K562 (cell line): Measurements from ENCODE around the gene ZNF597. TPM values are rescaled to one million over a fixed set of nuclear protein-coding genes. Genes with fewer than 3 reads are reported as not detected.

Experiments used
- ATAC-seq: fragments of 200-7000 bp; cut with Tn5 transposase; 3 replicates; pipeline ENCODE4 v1.9.1; 2020; ENCODE audit warnings: moderate library complexity
- BruUV-seq: library from RNA; stranded (reverse); fragments of 400-500 nt; replicated peaks from 2 replicates; lab custom pipeline; 2021; lab: Mats Ljungman, UMichigan
- CTCF ChIA-PET: fragments of 300-600 bp; formaldehyde crosslinking; extraction: SDS; loops from one replicate; lab custom pipeline; 2021; ENCODE audit warnings: low intra/inter-chr PET ratio; lab: Yijun Ruan, JAX
- POLR2A ChIA-PET: fragments of 300-600, 350-650 bp; sonication (Branson Sonifier 250); formaldehyde crosslinking; extraction: SDS; loops from one replicate; lab custom pipeline; 2021; ENCODE audit warnings: antibody characterized with exemption, inconsistent platforms; lab: Yijun Ruan, JAX
- DNase-seq, 4 experiments: peaks; one replicate each; pipeline versions ENCODE4 v3.0.0 to v3.0.0-alpha.2; 2011 to 2018; ENCODE audit warnings: low spot score in 3 of 4, mixed read lengths in 3 of 4; ENCODE audit errors: extremely low read depth in 1 of 4
- FAIRE-seq: peaks from 2 replicates; lab custom pipeline; 2011; peaks lifted over from hg19 to GRCh38; lab: Jason Lieb, UNC
- H2AFZ ChIP-seq: 2 replicates; pipeline ENCODE4 v1.6.0; 2011; ENCODE audit warnings: low read depth, low read length, control low read depth, inconsistent platforms
- H3K27ac ChIP-seq: fragments of 200-600 bp; 3 replicates; pipeline ENCODE4 v1.8.0; 2011; ENCODE audit warnings: low read depth, mild to moderate bottlenecking, control low read depth, inconsistent platforms, low read length, moderate library complexity, mixed read lengths; ENCODE audit errors: extremely low read depth
- H3K27me3 ChIP-seq, 2 experiments: fragments of 300-600 bp in 1 of 2; 2 replicates in 1 of 2; 3 replicates in 1 of 2; pipeline versions ENCODE4 v1.6.0 to v1.8.0; 2011; ENCODE audit warnings: inconsistent platforms in 2 of 2, low read length in 2 of 2, mild to moderate bottlenecking in 1 of 2, mixed read lengths in 1 of 2, moderate library complexity in 1 of 2; ENCODE audit not compliant: control insufficient read depth in 2 of 2, insufficient read depth in 2 of 2
- H3K36me3 ChIP-seq: fragments of 300-600 bp; 3 replicates; pipeline ENCODE4 v1.8.0; 2011; ENCODE audit warnings: mild to moderate bottlenecking, low read length, inconsistent platforms; ENCODE audit not compliant: control insufficient read depth, insufficient read depth
- H3K4me1 ChIP-seq, 2 experiments: fragments of 200-600 bp in 1 of 2; replicated peaks in 1 of 2; 2 replicates in 1 of 2; 3 replicates in 1 of 2; pipeline versions ENCODE4 v1.5.1 to v1.8.0; 2011; ENCODE audit warnings: inconsistent platforms in 2 of 2, low read length in 2 of 2, mild to moderate bottlenecking in 1 of 2, mixed read lengths in 1 of 2, moderate library complexity in 1 of 2; ENCODE audit not compliant: control insufficient read depth in 2 of 2, insufficient read depth in 2 of 2
- H3K4me2 ChIP-seq: 2 replicates; pipeline ENCODE4 v1.6.1; 2011; ENCODE audit warnings: low read length, control low read depth, inconsistent platforms, mixed read lengths; ENCODE audit not compliant: insufficient read depth
- H3K4me3 ChIP-seq: fragments of 200-600 bp; sonication (generic), shearing (Covaris generic); 2 replicates; pipeline ENCODE4 v1.5.1; 2016; ENCODE audit warnings: control low read depth, inconsistent platforms
- H3K79me2 ChIP-seq: fragments of 200-600 bp; 3 replicates; pipeline ENCODE4 v1.8.0; 2011; ENCODE audit warnings: low read length, inconsistent platforms; ENCODE audit not compliant: control insufficient read depth, insufficient read depth
- H3K9ac ChIP-seq, 2 experiments: 2 replicates each; pipeline versions ENCODE4 v1.6.0 to v1.6.1; 2011; ENCODE audit warnings: low read depth in 2 of 2, low read length in 2 of 2, control low read depth in 1 of 2, inconsistent platforms in 1 of 2, mild to moderate bottlenecking in 1 of 2, mixed read lengths in 1 of 2; ENCODE audit not compliant: insufficient read depth in 1 of 2
- H3K9me1 ChIP-seq: one replicate; pipeline ENCODE4 v1.6.0; 2011; ENCODE audit warnings: inconsistent platforms, mild to moderate bottlenecking, low read length, moderate library complexity; ENCODE audit not compliant: control insufficient read depth, insufficient read depth
- H3K9me3 ChIP-seq: replicated peaks from 2 replicates; pipeline ENCODE4 v1.5.1; 2011; ENCODE audit warnings: low read depth, low read length, inconsistent platforms; ENCODE audit not compliant: control insufficient read depth, insufficient read depth
- H4K20me1 ChIP-seq: replicated peaks from 2 replicates; pipeline ENCODE4 v1.6.1; 2011; ENCODE audit warnings: low read length, inconsistent platforms, mixed read lengths; ENCODE audit not compliant: control insufficient read depth, insufficient read depth
- BRCA1 ChIP-seq, 2 experiments: fragments of 450-650 bp in 1 of 2; sonication (generic) in 1 of 2; formaldehyde crosslinking in 1 of 2; IDR thresholded peaks; 2 replicates each; pipeline versions ENCODE4 v1.5.0 to v1.6.1; 2017 to 2020; ENCODE audit warnings: mild to moderate bottlenecking in 1 of 2, missing genetic modification reagents in 1 of 2
- CBX3 ChIP-seq, 2 experiments: IDR thresholded peaks; 1 replicate in 1 of 2; 2 replicates in 1 of 2; pipeline ENCODE4 v1.6.1; 2012; ENCODE audit warnings: inconsistent platforms in 2 of 2, low read length in 2 of 2, borderline replicate concordance in 1 of 2, control low read depth in 1 of 2
- HMGXB4 ChIP-seq: sonication (generic); formaldehyde crosslinking; IDR thresholded peaks from 2 replicates; pipeline ENCODE4 v1.8.1; 2023; ENCODE audit warnings: mild to moderate bottlenecking, missing genetic modification reagents
- KDM1A ChIP-seq, 2 experiments: fragments of 450-650 bp; IDR thresholded peaks; 2 replicates each; pipeline ENCODE4 v1.6.1; 2016; ENCODE audit warnings: mild to moderate bottlenecking in 2 of 2
- MTA3 ChIP-seq: fragments of 450-650 bp; formaldehyde crosslinking; IDR thresholded peaks from 2 replicates; pipeline ENCODE4 v1.6.1; 2017; ENCODE audit warnings: mild to moderate bottlenecking, borderline replicate concordance
- TBL1XR1 ChIP-seq, 2 experiments: IDR thresholded peaks; 2 replicates each; pipeline ENCODE4 v1.6.1; 2012; ENCODE audit warnings: improper control_type of control experiment in 2 of 2, low read length in 2 of 2, mild to moderate bottlenecking in 1 of 2
- VEZF1 ChIP-seq: fragments of 200-800 bp; sonication (Bioruptor generic); IDR thresholded peaks from 2 replicates; pipeline ENCODE4 v1.6.1; 2017; ENCODE audit warnings: missing genetic modification characterization, missing compliant biosample characterization
- ZFP36 ChIP-seq: fragments of 150-350 bp; IDR thresholded peaks from 2 replicates; pipeline ENCODE4 v1.6.1; 2018; ENCODE audit warnings: low read length, low read depth; ENCODE audit not compliant: partially characterized antibody
- ZNF707 ChIP-seq: fragments of 250-450 bp; sonication (Bioruptor Pico); conservative IDR thresholded peaks from 2 replicates; pipeline ENCODE4 v1.8.0; 2022; ENCODE audit warnings: inconsistent platforms, mild to moderate bottlenecking, moderate library complexity
- ZNF778 ChIP-seq: fragments of 450-650 bp; formaldehyde crosslinking; IDR thresholded peaks from 2 replicates; pipeline ENCODE4 v1.4.0; 2020; ENCODE audit warnings: mild to moderate bottlenecking, moderate library complexity
- in situ Hi-C: fragments of 300-500 bp; cut with MboI; formaldehyde crosslinking; loops from 4 replicates; pipeline ENCODE4 v1.15.0; 2018; ENCODE audit warnings: inconsistent platforms, mixed read lengths
- intact Hi-C: fragments of 100-400 bp; cut with micrococcal nuclease; formaldehyde crosslinking; loops from 2 replicates; pipeline ENCODE4 v1.14.2; 2022
- polyA plus RNA-seq, 8 experiments: library from polyadenylated mRNA; depleted of rRNA in 4 of 8; stranded (reverse) in 5 of 8; unstranded in 3 of 8; fragments of >200 nt; fragmentation: Nextera tagmentation in 2 of 8; fragmentation: Illumina TruSeq in 1 of 8; extraction: Ambion mirVana in 2 of 8; extraction: Trizol in 1 of 8; gene quantifications; 2 replicates each; pipeline versions ENCODE4 v1.2.1 to v1.2.3, GENCODE V29; 2011 to 2014; ENCODE audit warnings: inconsistent platforms in 1 of 8, missing spikeins in 1 of 8
- total RNA-seq, 7 experiments: library from RNA; depleted of rRNA in 6 of 7; stranded (reverse); fragments of >200 nt in 6 of 7; fragmentation: Illumina TruSeq in 2 of 7; extraction: Trizol in 2 of 7; gene quantifications; 2 replicates each; pipeline versions ENCODE4 v1.2.1 to v1.2.3, GENCODE V29; 2011 to 2021; ENCODE audit warnings: low replicate concordance in 1 of 7

Gene ZNF597
- total and polyA plus RNA-seq, 9 of the 15 experiments (the other 6 are each of a cell fraction or from before 2014, with no cell fraction given): 0.14 to 0.68 (median 0.42) TPM

GRCh38 chr16:3434373-3434772 lies 8.9 kb downstream of the ZNF597 start:
- Histone ChIP-seq H3K4me3 (no peak overlapping the region), H3K9me1 (no peaks in the 10 kb centered on the region), H3K27me3 (peaks cover 4 to 7% of the 10 kb centered on the region in 2 experiments; a peak in 3 of 5 replicates), H3K27ac (no peak overlapping the region), H3K4me2 (no peak overlapping the region), H3K9me3 (peaks cover 2% of the 10 kb centered on the region; the same call in 1 of the 2 replicates), H4K20me1 (no peaks in the 10 kb centered on the region), H3K9ac (no peak overlapping the region), H3K79me2 (no peaks in the 10 kb centered on the region), H3K4me1 (peaks cover 0 to 6% of the 10 kb centered on the region in 2 experiments; a peak in 2 of 5 replicates), H2AFZ (no peak overlapping the region), H3K36me3 (no peaks in the 10 kb centered on the region)
- CTCF ChIA-PET: no interaction called here
- FAIRE-seq (no peak), ATAC-seq (no peak), DNase-seq (no peak)
- no TSS peak for BruUV-seq
- in situ Hi-C loops: no loop called here
- POLR2A ChIA-PET: no interaction called here
- intact Hi-C loops: no loop called here
- TF ChIP-seq BRCA1 (IDR thresholded peaks at IDR 0.05) (no peak), BRCA1 (CRISPR knock-in tag; IDR thresholded peaks at IDR 0.05) (no peak), ZNF778 (CRISPR knock-in tag) (no peak), TBL1XR1 (IDR thresholded peaks at IDR 0.05; ENCODE audit: low read length in 2 of 2) (no peak), MTA3 (no peak), ZFP36 (no peak), HMGXB4 (CRISPR knock-in tag) (no peak), CBX3 (IDR thresholded peaks at IDR 0.05; ENCODE audit: borderline replicate concordance in 1 of 2, low read length in 2 of 2) (no peak), KDM1A (IDR thresholded peaks at IDR 0.05) (no peak), VEZF1 (CRISPR knock-in tag) (no peak), ZNF707 (no peak)
- TF ChIP-seq, all 486 proteins: peak for 0
